ENCODE results near the gene CD55.

CD55 gene

GRCh38 chr1:207362962-207363860 lies 41.7 kb downstream of the CD55 start:
- peak; percentile 84 for DNase-seq (ENCODE audit: low read depth)

- no peak for DNase-seq (ENCODE audit: low read depth)
These were observed 42.4 kb downstream of the CD55 start for GRCh38 chr1:207363871-207364270.

- no peak for DNase-seq (ENCODE audit: low read depth)
These were observed 43.1 kb downstream of the CD55 start for GRCh38 chr1:207364614-207365013.

GRCh38 chr1:207365063-207365462 lies 43.6 kb downstream of the CD55 start:
- no peak for DNase-seq (ENCODE audit: low read depth)

- DNase-seq (ENCODE audit: low read depth) = peak; percentile 69
These were observed 44.5 kb downstream of the CD55 start for GRCh38 chr1:207366022-207366421.

GRCh38 chr1:207388721-207389120 lies 67.2 kb downstream of the CD55 start:
- DNase-seq (ENCODE audit: low read depth) = no peak

- DNase-seq (ENCODE audit: low read depth) = peak; percentile 61
These were observed 68.4 kb downstream of the CD55 start for GRCh38 chr1:207389728-207390464.

- peak; percentile 95 for DNase-seq (ENCODE audit: low read depth)
These were observed 72.1 kb downstream of the CD55 start for GRCh38 chr1:207393610-207394009.

- DNase-seq (ENCODE audit: low read depth) = no peak
These were observed 74.8 kb downstream of the CD55 start for GRCh38 chr1:207396168-207396746.

GRCh38 chr1:207397525-207397926 lies 76.0 kb downstream of the CD55 start:
- DNase-seq (ENCODE audit: low read depth) = peak; percentile 20

GRCh38 chr1:207398986-207399385 lies 77.5 kb downstream of the CD55 start:
- no peak for DNase-seq (ENCODE audit: low read depth)

- no peak for DNase-seq (ENCODE audit: low read depth)
These were observed 80.1 kb downstream of the CD55 start for GRCh38 chr1:207401578-207401977.

GRCh38 chr1:207402744-207403143 lies 81.3 kb downstream of the CD55 start:
- no peak for DNase-seq (ENCODE audit: low read depth)

- DNase-seq (ENCODE audit: low read depth) = peak; percentile 79
These were observed 83.5 kb downstream of the CD55 start for GRCh38 chr1:207404849-207405525.

GRCh38 chr1:207405814-207406213 lies 84.3 kb downstream of the CD55 start:
- no peak for DNase-seq (ENCODE audit: low read depth)

GRCh38 chr1:207407655-207408260 lies 86.3 kb downstream of the CD55 start:
- peak; percentile 82 for DNase-seq (ENCODE audit: low read depth)

Measured in iris pigment epithelial cell (primary cell).